Posterior cingulate gyrus (tissue), 11 donors: ENCODE measurements around the gene SLC27A4.

Source experiments
- DNase-seq, 10 donors: peaks; one replicate each; pipeline versions ENCODE4 v3.0.0 to v3.0.0-alpha.2; 2020 to 2021; ENCODE audit warnings: mixed read lengths in 3 of 10
- intact Hi-C: fragments of 100-400 bp; cut with DNase I; formaldehyde crosslinking; loops from one replicate; pipeline ENCODE4 v1.15.1; 2023

SLC27A4 gene

DNA sequence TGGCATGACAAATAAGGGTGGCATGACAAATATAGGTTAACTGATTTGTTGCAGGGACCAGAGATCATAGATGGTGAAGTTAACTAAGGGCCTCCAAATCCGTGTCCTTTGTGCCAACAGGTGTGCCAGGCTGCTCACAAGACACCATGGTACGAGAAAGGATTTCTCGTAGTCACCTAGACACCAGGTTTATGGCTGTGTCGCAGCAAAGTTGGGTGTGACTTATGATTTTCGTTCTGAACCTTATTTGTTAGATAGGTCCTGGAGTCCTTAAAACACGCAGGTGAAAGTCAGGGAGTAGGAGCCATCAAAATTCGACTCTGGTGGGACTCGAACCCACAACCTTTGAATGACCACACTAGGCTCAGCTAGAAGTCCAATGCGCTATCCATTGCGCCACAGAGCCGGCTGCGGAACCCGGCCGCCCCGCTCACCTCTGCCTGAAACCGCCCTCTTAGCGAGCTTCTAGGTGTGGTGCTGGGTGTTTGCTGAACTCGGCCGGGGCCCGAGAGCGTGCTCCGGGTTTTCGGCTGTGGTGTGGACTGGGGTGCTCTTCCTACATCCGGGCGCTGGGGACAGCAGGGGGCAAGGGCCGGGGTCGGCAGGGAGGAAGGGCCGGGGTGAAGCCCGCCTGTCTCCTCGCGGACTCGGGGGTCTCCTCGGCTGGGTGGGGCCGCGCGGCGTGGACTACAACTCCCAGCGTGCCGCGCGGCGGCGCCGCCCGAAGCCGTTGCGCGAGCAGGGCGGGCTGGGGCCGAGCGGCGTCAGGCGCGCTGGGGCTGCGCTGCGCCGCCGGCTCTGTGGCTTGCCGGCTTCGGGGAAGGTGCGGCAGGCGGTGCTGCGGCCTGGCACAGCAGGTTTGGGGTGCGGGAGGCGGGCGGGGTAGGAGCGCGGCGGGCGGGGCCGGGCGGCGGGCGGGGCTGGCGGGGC, at the start of gene SLC27A4:
SLC27A4 (plus strand) TSS at position 767 of the 930 bp plus-strand sequence. CDS start 2,606 bp downstream, outside the sequence.
- peak; percentile 45 to 96 (median 74) for DNase-seq
- intact Hi-C loops = loop anchor here (1.0 kb wide), 1 partner anchor 45 kb away; no protein-coding TSS in a partner anchor

DNA sequence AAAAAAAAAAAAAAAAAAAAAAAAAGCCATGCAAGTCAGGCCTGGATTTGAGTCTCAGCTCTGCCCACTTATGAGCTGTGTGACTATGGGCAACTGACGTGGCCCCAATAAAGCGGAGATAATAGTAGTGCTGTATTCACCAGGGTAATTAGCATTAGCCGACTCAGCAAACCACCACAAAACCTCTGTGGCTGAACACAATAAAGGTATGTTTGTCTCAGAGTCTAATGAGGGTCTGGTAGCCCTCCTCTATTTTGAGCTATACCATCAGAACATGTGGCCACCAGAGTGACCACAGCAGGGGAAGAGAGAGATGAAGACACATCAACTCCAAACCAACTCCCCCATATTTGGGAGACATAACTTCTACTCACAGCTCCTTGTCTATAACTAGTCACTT, 48.3 kb upstream of the SLC27A4 start:
- DNase-seq = no peak
- intact Hi-C loops = no loop called here

DNA sequence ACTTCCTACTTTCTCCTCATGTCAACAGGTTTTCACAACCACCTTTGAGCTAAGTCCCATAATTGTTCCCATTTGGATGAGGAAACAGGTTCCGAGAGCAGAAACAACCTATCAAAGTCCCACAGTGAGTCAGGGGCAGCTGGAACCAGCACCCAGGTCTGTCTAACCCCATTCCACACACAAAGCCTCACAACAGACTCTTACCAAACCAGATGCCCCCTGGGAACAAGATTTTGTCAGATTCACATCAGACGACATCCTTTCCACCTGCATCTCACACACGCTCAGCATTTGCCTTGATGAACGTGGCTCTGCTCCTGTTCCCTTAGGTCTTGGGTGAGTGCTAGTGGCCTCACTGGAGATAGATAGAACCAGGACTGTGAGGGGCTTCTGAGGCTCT, 47.2 kb upstream of the SLC27A4 start:
- intact Hi-C loops = no loop called here
- no peak for DNase-seq

DNA sequence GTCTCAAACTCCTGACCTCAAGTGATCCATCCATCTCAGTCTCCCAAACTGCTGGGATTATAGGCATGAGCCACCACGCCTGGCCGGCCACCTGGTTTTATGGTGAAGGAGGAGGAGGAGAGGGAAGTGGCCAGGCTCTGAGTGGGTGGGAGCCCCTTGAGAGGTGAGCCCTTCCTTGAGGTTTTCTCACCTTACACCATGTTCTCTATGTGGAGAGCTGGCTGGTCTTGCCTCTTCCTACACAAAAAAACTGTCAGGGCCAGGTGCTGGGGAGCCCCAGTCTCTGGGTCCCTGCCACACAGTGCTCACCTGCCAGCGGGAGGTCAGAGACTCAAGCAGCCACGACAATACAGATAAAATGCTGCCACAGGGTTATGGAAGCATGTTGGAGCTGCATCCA, 46.2 kb upstream of the SLC27A4 start:
- no peak for DNase-seq
- intact Hi-C loops = no loop called here

DNA sequence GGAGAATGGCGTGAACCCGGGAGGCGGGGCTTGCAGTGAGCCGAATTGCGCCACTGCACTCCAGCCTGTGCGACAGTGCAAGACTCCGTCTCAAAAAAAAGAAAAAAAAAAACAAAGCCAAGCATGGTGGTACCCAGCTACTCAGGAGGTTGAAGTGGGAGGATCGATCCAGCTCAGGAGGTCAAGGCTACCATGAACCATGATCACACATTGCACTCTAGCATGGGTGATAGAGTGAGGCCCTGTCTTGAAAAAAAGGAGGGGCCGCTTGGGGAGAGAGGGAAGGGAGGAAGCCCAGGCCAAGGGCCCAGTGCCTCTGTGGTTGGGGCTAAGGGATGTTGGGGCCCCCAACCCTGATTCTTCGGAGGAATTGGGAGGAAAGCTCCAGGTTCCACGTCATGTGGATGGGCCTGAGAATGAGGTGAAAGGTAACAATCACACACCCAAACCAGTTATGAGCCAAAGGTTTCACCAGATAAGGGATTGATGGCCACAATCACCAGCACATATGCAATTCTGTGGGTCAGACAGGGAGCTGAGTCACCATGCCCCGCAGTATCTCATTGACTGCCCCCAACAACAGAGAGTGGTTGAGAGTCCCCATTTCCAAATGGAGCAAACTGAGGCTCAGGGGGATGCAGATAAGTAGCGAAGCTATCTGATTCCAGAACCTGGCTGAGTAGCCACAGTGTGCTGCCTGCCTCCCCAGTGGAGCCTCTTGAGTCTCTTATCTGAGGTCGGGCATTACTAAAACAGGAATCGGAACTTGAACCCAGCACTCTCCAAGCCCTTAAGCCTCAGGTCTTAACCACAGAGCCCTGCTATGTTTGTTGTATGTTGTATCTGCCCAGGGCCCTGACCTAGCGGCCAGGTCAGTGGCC, 43.7 kb upstream of the SLC27A4 start:
- intact Hi-C loops = loop anchor here (5.0 kb wide), 1 partner anchor 116 kb away; no protein-coding TSS in a partner anchor
- DNase-seq = no peak

DNA sequence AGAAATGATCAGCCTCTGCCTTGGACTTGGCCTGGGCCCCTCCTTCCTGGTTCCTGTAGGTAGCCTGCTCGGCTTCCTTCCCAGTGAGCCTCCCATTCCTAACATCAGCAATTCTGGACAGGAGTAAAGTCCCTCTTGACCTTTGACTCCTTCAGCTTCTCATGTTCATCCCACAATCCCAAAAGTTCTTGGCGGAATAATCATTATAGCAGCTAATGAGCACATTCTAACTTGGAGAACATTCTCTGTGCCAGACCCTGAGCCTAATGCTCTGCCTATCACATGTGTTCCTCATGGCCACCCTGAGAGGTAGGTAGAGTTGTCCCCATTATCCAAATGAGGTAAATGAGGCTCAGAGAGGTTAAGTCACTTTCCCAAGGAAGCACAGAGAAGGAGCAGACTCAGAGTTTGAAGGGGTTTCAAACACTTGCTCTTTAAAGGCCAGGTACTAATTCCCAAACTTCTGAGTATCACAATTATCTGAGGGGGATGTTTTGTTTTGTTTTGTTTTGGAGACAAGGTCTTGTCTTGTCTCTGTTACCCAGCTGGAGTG, 43.0 kb upstream of the SLC27A4 start:
- intact Hi-C loops = loop anchor here (5.0 kb wide), 1 partner anchor 115 kb away; no protein-coding TSS in a partner anchor
- no peak for DNase-seq

DNA sequence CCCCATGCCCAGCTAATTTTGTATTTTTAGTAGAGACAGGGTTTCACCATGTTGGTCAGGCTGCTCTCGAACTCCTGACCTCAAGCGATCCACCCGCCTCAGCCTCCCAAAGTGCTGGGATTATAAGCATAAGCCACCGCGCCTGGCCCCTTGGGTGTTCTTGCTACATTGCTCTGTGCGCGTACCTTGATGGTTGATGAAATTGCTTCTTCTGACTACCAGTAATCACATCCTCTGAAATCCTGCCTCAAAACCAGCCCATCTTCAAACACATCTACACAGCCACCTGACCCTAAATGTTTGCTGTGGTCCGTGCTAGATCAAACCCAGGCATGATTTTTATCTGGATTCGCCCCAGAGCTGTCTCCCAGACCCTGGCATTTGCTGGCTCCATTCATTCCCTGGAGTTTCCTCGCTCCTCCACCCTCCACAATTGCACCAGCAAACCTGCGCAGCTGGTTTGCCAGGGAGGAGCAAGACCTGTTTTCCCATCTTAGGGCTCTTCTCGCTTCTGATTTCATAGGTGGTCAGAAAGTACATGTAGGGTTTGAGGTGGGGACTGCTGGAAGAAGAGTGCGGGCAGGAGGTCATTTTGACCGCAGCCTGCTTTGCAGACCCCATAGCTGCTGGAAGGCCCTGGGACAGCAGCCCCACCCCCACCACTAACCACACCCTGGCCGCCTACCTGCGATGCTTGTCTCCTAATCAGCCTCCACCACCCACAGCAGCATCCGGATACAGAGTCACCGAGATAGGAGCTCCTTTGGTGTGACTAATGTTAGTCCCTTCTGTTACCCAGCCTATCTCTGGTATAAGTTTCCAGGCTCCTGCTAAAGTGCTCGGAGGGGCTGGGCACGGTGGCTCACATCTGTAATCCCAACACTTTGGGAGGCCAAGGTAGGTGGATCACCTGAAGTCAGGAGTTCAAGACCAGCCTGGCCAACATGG, 41.5 kb upstream of the SLC27A4 start:
- intact Hi-C loops = loop anchor here (5.0 kb wide), 1 partner anchor 113 kb away; no protein-coding TSS in a partner anchor

DNA sequence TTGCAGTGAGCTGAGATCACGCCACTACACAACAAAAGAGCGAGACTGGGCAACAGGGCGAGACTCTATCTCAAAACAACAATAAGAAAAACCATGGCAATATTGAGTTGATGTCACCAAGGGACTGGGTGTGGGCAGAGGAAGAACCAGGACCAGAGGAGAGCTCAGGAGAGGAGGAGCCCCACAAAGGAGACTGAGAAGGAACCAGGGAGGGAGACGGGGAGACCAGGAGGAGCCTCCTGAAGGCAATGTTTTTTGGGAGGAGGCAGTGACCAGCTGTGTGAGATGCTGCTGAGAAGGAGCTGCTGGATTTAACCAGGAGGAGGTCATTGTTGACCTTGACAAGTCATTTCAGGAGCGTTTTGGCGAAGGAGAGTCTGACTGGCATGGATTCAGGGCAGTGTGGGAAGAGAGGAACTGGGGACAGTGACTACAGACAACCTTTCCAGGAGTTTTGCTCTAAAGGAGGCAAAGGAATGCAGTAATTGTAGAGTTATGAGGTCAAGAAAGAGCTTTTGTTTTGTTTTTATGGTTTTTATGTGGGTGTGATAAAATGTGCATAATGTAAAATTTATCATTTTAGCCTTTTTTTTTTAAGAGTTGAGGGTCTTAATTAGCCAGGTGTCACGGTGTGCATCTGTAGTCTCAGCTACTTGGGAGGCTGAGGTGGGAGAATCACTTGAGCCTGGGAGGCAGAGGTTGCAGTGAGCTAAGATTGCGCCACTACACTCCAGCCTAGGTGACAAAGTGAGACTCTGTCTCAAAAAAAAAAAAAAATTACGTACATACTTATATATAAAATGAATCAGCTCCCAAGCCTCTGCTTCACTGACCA, 36.0 kb upstream of the SLC27A4 start:
- no peak for DNase-seq
- intact Hi-C loops = no loop called here

More for the DNA sequence above, 41.5 kb upstream of the SLC27A4 start:
- DNase-seq = no peak

DNA sequence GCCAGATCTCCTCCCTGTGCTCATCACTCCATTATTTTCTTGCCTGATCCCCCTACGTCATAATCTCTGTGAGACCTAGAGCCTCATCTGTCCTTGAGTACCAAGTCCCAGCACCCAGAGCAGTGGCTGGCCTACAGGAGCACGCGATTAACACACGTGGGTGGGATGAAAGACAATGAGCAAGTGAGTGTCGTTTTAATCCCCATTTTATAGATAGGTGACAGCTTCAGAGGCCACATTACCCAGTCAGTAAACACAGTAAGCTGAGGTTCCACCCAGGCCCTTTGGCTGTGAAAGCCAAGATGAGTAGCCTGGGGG, 35.4 kb upstream of the SLC27A4 start:
- intact Hi-C loops = no loop called here
- no peak for DNase-seq

DNA sequence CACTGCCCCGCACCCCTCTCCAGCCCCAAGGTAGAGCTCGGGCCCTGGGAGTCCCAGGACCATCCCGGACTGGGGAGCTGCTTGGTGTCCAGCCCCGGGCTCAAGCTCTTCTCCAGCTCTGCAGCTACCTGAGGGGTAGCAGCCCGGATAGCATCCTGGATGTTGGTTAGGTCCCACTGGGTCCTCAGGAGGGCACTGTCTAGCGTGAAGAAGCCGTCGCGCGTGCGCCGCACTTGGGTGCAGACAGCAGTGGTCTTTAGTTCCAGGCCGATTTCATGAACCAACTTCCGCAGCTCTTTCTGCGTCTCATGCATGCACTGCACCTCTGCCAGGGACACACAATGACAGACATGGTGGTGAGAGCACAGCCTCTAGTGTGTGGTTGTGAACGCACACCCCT, 30.8 kb upstream of the SLC27A4 start:
- no peak for DNase-seq
- intact Hi-C loops = no loop called here

DNA sequence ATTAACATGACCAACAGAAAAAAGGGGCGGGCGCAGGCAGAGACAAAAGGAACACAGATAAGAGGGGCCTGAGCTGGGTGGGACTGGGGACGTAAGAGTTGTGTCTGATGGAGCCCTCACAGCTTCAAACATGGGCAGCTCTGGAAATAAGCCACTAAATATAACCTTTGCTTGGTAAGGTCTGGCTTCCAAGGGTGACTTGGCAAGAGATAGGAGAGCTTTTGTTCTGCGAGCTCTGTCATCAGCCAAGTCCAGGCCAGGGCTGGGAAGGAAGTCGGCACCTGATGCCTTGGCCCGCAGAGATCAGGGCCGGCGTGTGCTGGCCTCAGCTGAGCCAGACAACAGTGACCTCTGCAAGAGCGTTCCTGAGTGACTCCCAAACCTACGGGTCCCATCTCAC, 29.9 kb upstream of the SLC27A4 start:
- intact Hi-C loops = no loop called here
- no peak for DNase-seq

DNA sequence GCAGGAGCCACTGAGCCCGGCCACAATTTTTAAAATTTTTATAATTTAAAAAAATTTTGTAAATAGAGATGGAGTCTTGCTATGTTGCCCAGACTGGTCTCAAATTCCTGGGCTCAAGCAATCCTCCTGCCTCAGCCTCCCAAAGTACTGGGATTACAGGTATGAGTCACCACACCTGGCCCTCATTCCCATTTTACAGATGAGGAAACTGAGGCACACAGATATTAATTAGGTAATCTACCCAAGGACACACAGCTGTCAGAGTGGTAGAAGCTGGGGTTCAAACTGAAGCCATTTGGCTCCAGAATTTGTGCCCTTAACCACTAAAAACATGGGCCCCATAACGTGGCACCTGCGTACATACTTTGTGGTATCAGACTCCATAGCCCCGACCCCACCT, 25.6 kb upstream of the SLC27A4 start:
- DNase-seq = no peak
- intact Hi-C loops = no loop called here

DNA sequence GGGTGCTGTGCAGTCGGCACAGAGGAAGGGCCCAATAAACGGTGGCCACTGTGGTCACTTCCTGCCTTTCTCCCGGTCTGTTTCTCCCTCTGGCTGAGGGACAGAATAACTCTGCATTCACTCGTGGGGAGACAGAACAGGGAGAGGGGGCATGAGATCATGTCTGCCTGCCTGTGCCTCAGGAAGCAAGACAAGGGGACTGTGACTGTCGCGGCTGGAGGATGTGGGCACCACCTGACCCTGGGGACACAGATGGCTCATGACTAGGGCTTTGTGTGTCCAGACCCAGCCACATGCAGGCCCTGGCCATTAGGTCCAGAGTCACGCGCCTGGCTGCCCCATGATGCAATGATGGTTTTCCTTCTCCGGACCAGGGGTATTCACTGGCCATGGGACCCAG, 23.9 kb upstream of the SLC27A4 start:
- intact Hi-C loops = no loop called here
- peak; percentile 74 to 99 (median 89) for DNase-seq

DNA sequence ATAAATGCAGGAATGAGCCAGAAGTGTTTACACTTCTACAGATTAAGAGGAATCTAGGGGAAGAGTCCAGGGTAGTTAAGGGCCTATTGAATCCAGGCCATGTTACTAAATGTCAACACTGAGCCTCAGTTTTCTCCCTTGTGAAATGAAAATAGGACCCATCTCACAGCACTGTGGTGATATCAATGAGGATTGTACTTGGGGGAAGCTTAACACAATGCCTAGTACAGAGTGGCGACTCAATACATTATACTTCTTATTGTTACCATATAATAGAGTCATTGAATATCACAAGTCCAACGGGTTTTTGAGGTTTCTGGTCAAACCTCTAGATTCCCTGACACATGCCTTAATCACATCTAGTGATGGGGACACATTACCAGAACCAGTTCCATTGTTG, 22.7 kb upstream of the SLC27A4 start:
- DNase-seq = no peak
- intact Hi-C loops = no loop called here

DNA sequence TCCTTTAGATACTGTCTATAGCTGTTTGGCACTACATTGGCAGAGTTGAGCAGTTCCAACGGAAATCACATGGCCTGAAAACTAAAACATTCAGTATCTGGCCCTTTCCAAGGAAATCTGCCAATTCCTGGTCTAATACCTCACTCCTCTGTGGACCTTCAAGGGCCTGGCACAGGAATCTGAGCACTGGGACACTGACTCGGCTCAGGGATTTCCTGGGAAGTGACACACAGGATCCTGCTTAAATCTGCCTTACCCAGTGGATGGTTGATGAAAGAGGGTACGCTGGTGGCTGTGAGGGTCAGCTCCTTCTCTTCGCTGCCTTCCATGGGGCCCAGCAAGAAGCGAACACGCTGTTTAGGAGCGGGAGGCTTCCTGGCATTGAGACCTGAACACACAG, 19.0 kb upstream of the SLC27A4 start:
- DNase-seq = no peak
- intact Hi-C loops = no loop called here

DNA sequence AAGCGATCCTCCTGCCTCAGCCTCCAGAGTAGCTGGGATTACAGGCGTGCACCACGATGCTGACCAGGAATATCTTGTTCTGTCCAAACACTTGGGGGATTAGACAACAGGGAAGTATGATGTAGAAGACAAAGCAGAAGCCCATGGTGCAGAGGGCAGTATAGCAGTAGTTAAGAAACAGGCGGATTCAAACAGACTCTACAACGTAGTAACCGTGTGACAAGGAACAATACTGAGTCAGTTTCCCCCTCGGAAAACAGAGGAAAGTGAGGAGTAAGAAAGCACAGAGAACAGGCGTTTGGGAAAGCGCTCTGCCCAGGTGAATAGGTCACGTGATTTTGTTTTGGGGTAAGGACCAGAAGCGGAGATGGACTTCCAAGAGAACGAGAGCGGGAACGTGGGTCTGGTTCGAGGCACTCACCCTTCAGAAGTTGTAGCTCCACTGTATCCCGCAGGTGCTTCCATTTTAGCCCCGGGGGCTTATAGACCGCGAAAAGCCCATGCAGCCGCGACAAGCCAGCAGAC, 18.4 kb upstream of the SLC27A4 start:
- no peak for DNase-seq

DNA sequence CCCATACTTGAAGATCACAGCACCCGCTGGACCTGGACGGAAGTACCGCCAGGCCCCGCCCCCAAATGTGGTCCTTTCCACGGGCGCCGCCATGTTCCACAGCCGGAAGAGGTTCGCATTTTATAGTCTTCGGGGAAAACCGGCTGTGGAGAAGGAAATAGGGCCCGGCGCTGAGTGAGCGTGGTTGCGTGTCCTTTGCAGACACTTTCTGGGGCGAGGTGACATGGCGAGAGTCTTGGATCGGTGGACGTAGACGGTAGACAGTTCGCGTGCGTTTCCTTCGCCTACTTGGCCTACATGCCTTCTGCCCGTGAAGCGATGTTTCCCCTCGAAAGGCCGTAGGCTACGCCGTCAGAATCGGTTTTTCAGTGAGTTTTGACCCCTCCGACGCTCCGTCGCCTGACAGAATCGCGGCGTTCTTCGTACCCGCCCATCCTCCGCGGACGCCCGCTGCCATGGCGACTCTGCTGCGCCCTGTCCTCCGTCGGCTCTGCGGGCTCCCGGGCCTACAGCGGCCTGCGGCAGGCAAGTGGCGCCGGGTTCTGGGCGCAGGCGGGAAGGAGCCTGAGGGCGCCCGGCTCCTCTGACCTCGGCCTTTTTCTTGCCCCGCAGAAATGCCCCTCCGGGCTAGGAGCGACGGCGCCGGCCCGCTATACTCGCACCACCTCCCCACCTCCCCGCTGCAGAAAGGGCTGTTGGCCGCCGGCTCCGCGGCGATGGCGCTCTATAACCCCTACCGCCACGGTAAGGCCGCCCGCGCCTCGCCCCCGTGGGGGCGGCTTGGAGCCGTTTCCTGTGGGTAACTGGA, 17.7 kb upstream of the SLC27A4 start, which contains the start of the genes COQ4 and TRUB2:
COQ4 (plus strand) TSS at position 436 of the 808 bp plus-strand sequence; CDS start at position 456, 20 bp downstream.
TRUB2 (minus strand) TSS at position 44 of the 808 bp plus-strand sequence; CDS start at position 5, 39 bp downstream.
- intact Hi-C loops = no loop called here
- DNase-seq = peak; percentile 90 to 99 (median 93)

More for the DNA sequence above, 18.4 kb upstream of the SLC27A4 start:
- intact Hi-C loops = no loop called here
